Natural killer cell (primary cell): ENCODE data around the gene PIGR. TPM values are rescaled to one million over a fixed set of nuclear protein-coding genes. Genes with fewer than 3 reads are reported as not detected.

Experiments
- ATAC-seq, 3 donors: fragments of 150-1000 bp in 2 of 3; fragments of 200-7000 bp in 1 of 3; cut with Tn5 transposase; 1 replicate in 1 of 3; 2 replicates in 2 of 3; pipeline ENCODE4 v1.10.0; 2021; ENCODE audit warnings: mild to moderate bottlenecking in 2 of 3, moderate library complexity in 2 of 3
- DNase-seq, 2 donors: peaks; one replicate each; pipeline versions ENCODE4 v3.0.0 to v3.0.0-alpha.2; 2013 to 2021; ENCODE audit warnings: mixed read lengths in 1 of 2
- H3K27ac ChIP-seq: one replicate; pipeline ENCODE4 v1.5.1; 2013; ENCODE audit warnings: mild to moderate bottlenecking, low read length
- H3K27me3 ChIP-seq: one replicate; pipeline ENCODE4 v1.6.1; 2013; ENCODE audit warnings: low read length; ENCODE audit not compliant: control insufficient read depth, insufficient read depth
- H3K36me3 ChIP-seq: one replicate; pipeline ENCODE4 v1.6.1; 2013; ENCODE audit warnings: low read length; ENCODE audit not compliant: control insufficient read depth, insufficient read depth
- H3K4me1 ChIP-seq: one replicate; pipeline ENCODE4 v1.6.1; 2013; ENCODE audit warnings: low read length; ENCODE audit not compliant: control insufficient read depth, insufficient read depth
- H3K4me3 ChIP-seq: one replicate; pipeline ENCODE4 v1.5.1; 2013; ENCODE audit warnings: low read length
- H3K9me3 ChIP-seq: one replicate; pipeline ENCODE4 v1.6.1; 2013; ENCODE audit warnings: low read length; ENCODE audit not compliant: control insufficient read depth, insufficient read depth
- H3K27ac Mint-ChIP-seq, 2 donors: one replicate each; pipeline ENCODE4 v1.8.0; 2022; ENCODE audit warnings: mild to moderate bottlenecking in 2 of 2, mixed read lengths in 2 of 2, moderate library complexity in 1 of 2
- H3K27me3 Mint-ChIP-seq, 2 donors: one replicate each; pipeline ENCODE4 v1.8.0; 2022; ENCODE audit warnings: low read depth in 2 of 2, mixed read lengths in 2 of 2
- H3K36me3 Mint-ChIP-seq: one replicate; pipeline ENCODE4 v1.8.0; 2022; ENCODE audit warnings: mixed read lengths
- H3K4me1 Mint-ChIP-seq, 2 donors: one replicate each; pipeline ENCODE4 v1.8.0; 2022; ENCODE audit warnings: mixed read lengths in 2 of 2
- H3K4me3 Mint-ChIP-seq: one replicate; pipeline ENCODE4 v1.8.0; 2022; ENCODE audit warnings: mild to moderate bottlenecking, moderate library complexity, mixed read lengths
- H3K9me3 Mint-ChIP-seq, 2 donors: one replicate each; pipeline ENCODE4 v1.8.0; 2022; ENCODE audit warnings: mixed read lengths in 2 of 2
- WGBS: methylation state at CpG from one replicate; pipeline ENCODE4 v1.1.7; 2013; ENCODE audit warnings: missing lambda C conversion rate; ENCODE audit not compliant: insufficient coverage; 5-methylcytosine and 5-hydroxymethylcytosine counted together
- intact Hi-C: fragments of 100-400 bp; cut with micrococcal nuclease; formaldehyde crosslinking; loops from one replicate; pipeline ENCODE4 v1.14.2; 2022
- total RNA-seq, 4 donors: library from RNA; stranded (reverse); fragments of 120-200 nt in 1 of 4; gene quantifications; one replicate each; pipeline versions ENCODE4 v1.2.3 to v1.2.4, GENCODE V29; 2013 to 2022
- TF ChIP-seq, protein P1 (sequence below): fragments of 200-600 bp; IDR thresholded peaks from one replicate; pipeline ENCODE4 v1.8.0; 2022; ENCODE audit warnings: antibody characterized with exemption

The PIGR gene, protein sequence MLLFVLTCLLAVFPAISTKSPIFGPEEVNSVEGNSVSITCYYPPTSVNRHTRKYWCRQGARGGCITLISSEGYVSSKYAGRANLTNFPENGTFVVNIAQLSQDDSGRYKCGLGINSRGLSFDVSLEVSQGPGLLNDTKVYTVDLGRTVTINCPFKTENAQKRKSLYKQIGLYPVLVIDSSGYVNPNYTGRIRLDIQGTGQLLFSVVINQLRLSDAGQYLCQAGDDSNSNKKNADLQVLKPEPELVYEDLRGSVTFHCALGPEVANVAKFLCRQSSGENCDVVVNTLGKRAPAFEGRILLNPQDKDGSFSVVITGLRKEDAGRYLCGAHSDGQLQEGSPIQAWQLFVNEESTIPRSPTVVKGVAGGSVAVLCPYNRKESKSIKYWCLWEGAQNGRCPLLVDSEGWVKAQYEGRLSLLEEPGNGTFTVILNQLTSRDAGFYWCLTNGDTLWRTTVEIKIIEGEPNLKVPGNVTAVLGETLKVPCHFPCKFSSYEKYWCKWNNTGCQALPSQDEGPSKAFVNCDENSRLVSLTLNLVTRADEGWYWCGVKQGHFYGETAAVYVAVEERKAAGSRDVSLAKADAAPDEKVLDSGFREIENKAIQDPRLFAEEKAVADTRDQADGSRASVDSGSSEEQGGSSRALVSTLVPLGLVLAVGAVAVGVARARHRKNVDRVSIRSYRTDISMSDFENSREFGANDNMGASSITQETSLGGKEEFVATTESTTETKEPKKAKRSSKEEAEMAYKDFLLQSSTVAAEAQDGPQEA
- under 1 TPM in 1 of 3 donors, not detected in 2; 0.38 TPM for total RNA-seq
- 0.52 TPM for total RNA-seq (2013)

GRCh38 chr1:206946261-206946660 lies at the start of gene PIGR:
PIGR (minus strand) TSS chr1:206946466; CDS start chr1:206940531, 5,935 bp downstream.
- Histone ChIP-seq H3K27ac (no peak within 1 kb of the TSS), H3K27me3 (no peaks in the 10 kb centered on the region), H3K4me1 (peaks cover 25% of the 10 kb centered on the region), H3K4me3 (no peak within 1 kb of the TSS), H3K36me3 (no peaks in the 10 kb centered on the region), H3K9me3 (no peaks in the 10 kb centered on the region)
- peak within 1 kb of the TSS in 1 of 2 donors; percentile 3 for H3K27ac Mint-ChIP-seq
- H3K36me3 Mint-ChIP-seq = no peaks in the 10 kb centered on the region
- no peak for ATAC-seq
- 93% methylated on average over 7 of the region's 7 CpGs for WGBS
- TF ChIP-seq, protein P1, sequence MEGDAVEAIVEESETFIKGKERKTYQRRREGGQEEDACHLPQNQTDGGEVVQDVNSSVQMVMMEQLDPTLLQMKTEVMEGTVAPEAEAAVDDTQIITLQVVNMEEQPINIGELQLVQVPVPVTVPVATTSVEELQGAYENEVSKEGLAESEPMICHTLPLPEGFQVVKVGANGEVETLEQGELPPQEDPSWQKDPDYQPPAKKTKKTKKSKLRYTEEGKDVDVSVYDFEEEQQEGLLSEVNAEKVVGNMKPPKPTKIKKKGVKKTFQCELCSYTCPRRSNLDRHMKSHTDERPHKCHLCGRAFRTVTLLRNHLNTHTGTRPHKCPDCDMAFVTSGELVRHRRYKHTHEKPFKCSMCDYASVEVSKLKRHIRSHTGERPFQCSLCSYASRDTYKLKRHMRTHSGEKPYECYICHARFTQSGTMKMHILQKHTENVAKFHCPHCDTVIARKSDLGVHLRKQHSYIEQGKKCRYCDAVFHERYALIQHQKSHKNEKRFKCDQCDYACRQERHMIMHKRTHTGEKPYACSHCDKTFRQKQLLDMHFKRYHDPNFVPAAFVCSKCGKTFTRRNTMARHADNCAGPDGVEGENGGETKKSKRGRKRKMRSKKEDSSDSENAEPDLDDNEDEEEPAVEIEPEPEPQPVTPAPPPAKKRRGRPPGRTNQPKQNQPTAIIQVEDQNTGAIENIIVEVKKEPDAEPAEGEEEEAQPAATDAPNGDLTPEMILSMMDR = no peak
- H3K27me3 Mint-ChIP-seq = peaks cover 0 to 4% of the 10 kb centered on the region in 2 donors
- H3K9me3 Mint-ChIP-seq = no peaks in the 10 kb centered on the region
- no peak for DNase-seq
- no peak within 1 kb of the TSS for H3K4me3 Mint-ChIP-seq
- intact Hi-C loops = no loop called here
- peaks cover 38 to 42% of the 10 kb centered on the region in 2 donors for H3K4me1 Mint-ChIP-seq

DNA sequence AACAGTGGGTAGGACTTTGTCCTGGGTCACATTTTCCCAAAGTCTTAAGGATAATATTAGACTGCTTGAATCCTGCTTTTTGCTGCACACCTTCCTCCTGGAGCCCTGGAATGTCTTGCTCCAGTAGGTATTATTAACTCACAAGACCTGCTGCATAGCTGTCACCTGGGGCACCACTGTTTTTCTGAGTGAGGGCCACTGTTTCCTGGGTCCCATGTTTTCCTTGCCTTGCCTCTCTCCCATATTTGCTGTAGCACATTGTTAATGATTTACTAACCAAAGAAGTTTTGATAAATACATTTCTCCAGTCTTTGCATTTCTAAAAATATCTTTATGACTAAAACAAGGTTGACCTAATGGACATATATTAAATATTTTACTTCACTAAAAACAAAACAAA lies 46.5 kb upstream of the PIGR start:
- H3K36me3 ChIP-seq = no peaks in the 10 kb centered on the region
- H3K4me3 ChIP-seq = no peak overlapping the region
- DNase-seq (no peak), ATAC-seq (no peak)
- Mint-ChIP-seq H3K36me3 (no peaks in the 10 kb centered on the region), H3K4me1 (no peaks in the 10 kb centered on the region), H3K4me3 (no peak overlapping the region), H3K9me3 (no peaks in the 10 kb centered on the region), H3K27me3 (peaks cover 22 to 76% of the 10 kb centered on the region in 2 donors), H3K27ac (no peak overlapping the region)
- no peaks in the 10 kb centered on the region for H3K9me3 ChIP-seq
- H3K27ac ChIP-seq = no peak overlapping the region
- no peaks in the 10 kb centered on the region for H3K4me1 ChIP-seq
- TF ChIP-seq, protein P1 = no peak
- intact Hi-C loops = no loop called here
- H3K27me3 ChIP-seq = no peaks in the 10 kb centered on the region

- H3K4me3 ChIP-seq = no peak overlapping the region
- H3K36me3 Mint-ChIP-seq = no peaks in the 10 kb centered on the region
- intact Hi-C loops = no loop called here
- H3K9me3 Mint-ChIP-seq = no peaks in the 10 kb centered on the region
- no peak for DNase-seq
- no peaks in the 10 kb centered on the region for H3K4me1 ChIP-seq
- H3K4me1 Mint-ChIP-seq = no peaks in the 10 kb centered on the region
- peaks cover 45 to 61% of the 10 kb centered on the region in 2 donors for H3K27me3 Mint-ChIP-seq
- H3K27ac ChIP-seq = no peak overlapping the region
- H3K36me3 ChIP-seq = no peaks in the 10 kb centered on the region
- H3K27ac Mint-ChIP-seq = no peak overlapping the region
- 100% methylated on average over 1 of the region's 1 CpG for WGBS
- TF ChIP-seq, protein P1 = no peak
- no peak for ATAC-seq
- no peak overlapping the region for H3K4me3 Mint-ChIP-seq
- no peaks in the 10 kb centered on the region for H3K9me3 ChIP-seq
- H3K27me3 ChIP-seq = no peaks in the 10 kb centered on the region
These were observed 41.6 kb upstream of the PIGR start for GRCh38 chr1:206987873-206988272.
